Measurements from ENCODE around the gene GABBR2.

GABBR2 gene

GRCh38 chr9:98491828-98492227, 216.9 kb downstream of the GABBR2 start:
- Histone ChIP-seq H3K9me3 (ENCODE audit: insufficient read depth, low read depth, low read length) (0 out of 2 replicates have a peak, but pooled peaks cover 4% of the 10 kb centered on the region), H3K4me3 (ENCODE audit: low read length) (no peak overlapping the region), H3K9ac (ENCODE audit: low read depth, low read length) (no peak overlapping the region), H3K4me1 (ENCODE audit: insufficient read depth, low read length) (peaks cover 25% of the 10 kb centered on the region; the same call in 1 of the 2 replicates), H3K36me3 (ENCODE audit: insufficient read depth, low read length) (no peaks in the 10 kb centered on the region), H3K27me3 (ENCODE audit: insufficient read depth, low read length) (no peaks in the 10 kb centered on the region), H3K27ac (ENCODE audit: low read depth, low read length) (no peak overlapping the region)
- WGBS = 47% methylated on average over 3 of the region's 3 CpGs

- no peak overlapping the region for H3K4me3 ChIP-seq (ENCODE audit: low read length)
- H3K36me3 ChIP-seq (ENCODE audit: insufficient read depth, low read length) = no peaks in the 10 kb centered on the region
- H3K9ac ChIP-seq (ENCODE audit: low read depth, low read length) = no peak overlapping the region
- no peak overlapping the region for H3K27ac ChIP-seq (ENCODE audit: low read depth, low read length)
- peaks cover 25% of the 10 kb centered on the region; the same call in 1 of the 2 replicates for H3K4me1 ChIP-seq (ENCODE audit: insufficient read depth, low read length)
- WGBS = 85% methylated on average over 3 of the region's 3 CpGs
- H3K9me3 ChIP-seq (ENCODE audit: insufficient read depth, low read depth, low read length) = 0 out of 2 replicates have a peak, but pooled peaks cover 4% of the 10 kb centered on the region
- H3K27me3 ChIP-seq (ENCODE audit: insufficient read depth, low read length) = no peaks in the 10 kb centered on the region
Measured at GRCh38 chr9:98491231-98491651, 217.5 kb downstream of the GABBR2 start.

- H3K9ac ChIP-seq (ENCODE audit: low read depth, low read length) = no peak overlapping the region
- no peaks in the 10 kb centered on the region for H3K27me3 ChIP-seq (ENCODE audit: insufficient read depth, low read length)
- H3K4me3 ChIP-seq (ENCODE audit: low read length) = no peak overlapping the region
- peaks cover 25% of the 10 kb centered on the region; the same call in 1 of the 2 replicates for H3K4me1 ChIP-seq (ENCODE audit: insufficient read depth, low read length)
- H3K36me3 ChIP-seq (ENCODE audit: insufficient read depth, low read length) = no peaks in the 10 kb centered on the region
- H3K27ac ChIP-seq (ENCODE audit: low read depth, low read length) = no peak overlapping the region; the same call in 1 of the 2 replicates
- H3K9me3 ChIP-seq (ENCODE audit: insufficient read depth, low read depth, low read length) = 0 out of 2 replicates have a peak, but pooled peaks cover 4% of the 10 kb centered on the region
- WGBS = 65% methylated on average over 6 of the region's 8 CpGs
Measured at GRCh38 chr9:98488571-98489312, 220.0 kb downstream of the GABBR2 start.

- 56% methylated on average over 4 of the region's 4 CpGs for WGBS
- H3K36me3 ChIP-seq (ENCODE audit: insufficient read depth, low read length) = no peaks in the 10 kb centered on the region
- H3K27me3 ChIP-seq (ENCODE audit: insufficient read depth, low read length) = no peaks in the 10 kb centered on the region
- H3K4me3 ChIP-seq (ENCODE audit: low read length) = no peak overlapping the region
- H3K9ac ChIP-seq (ENCODE audit: low read depth, low read length) = no peak overlapping the region
- H3K4me1 ChIP-seq (ENCODE audit: insufficient read depth, low read length) = peaks cover 15% of the 10 kb centered on the region; the same call in 1 of the 2 replicates
- no peak overlapping the region for H3K27ac ChIP-seq (ENCODE audit: low read depth, low read length)
- no peaks in the 10 kb centered on the region for H3K9me3 ChIP-seq (ENCODE audit: insufficient read depth, low read depth, low read length)
Measured at GRCh38 chr9:98485706-98486105, 223.0 kb downstream of the GABBR2 start.

- Histone ChIP-seq H3K36me3 (ENCODE audit: insufficient read depth, low read length) (no peaks in the 10 kb centered on the region), H3K9ac (ENCODE audit: low read depth, low read length) (no peak overlapping the region), H3K4me3 (ENCODE audit: low read length) (no peak overlapping the region), H3K4me1 (ENCODE audit: insufficient read depth, low read length) (peaks cover 11% of the 10 kb centered on the region; the same call in 1 of the 2 replicates), H3K27ac (ENCODE audit: low read depth, low read length) (no peak overlapping the region), H3K27me3 (ENCODE audit: insufficient read depth, low read length) (no peaks in the 10 kb centered on the region), H3K9me3 (ENCODE audit: insufficient read depth, low read depth, low read length) (no peaks in the 10 kb centered on the region)
- WGBS = 84% methylated on average over 5 of the region's 5 CpGs
Measured at GRCh38 chr9:98484162-98484561, 224.6 kb downstream of the GABBR2 start.

GRCh38 chr9:98482226-98482625, 226.5 kb downstream of the GABBR2 start:
- Histone ChIP-seq H3K4me1 (ENCODE audit: insufficient read depth, low read length) (no peaks in the 10 kb centered on the region), H3K9ac (ENCODE audit: low read depth, low read length) (no peak overlapping the region), H3K27ac (ENCODE audit: low read depth, low read length) (no peak overlapping the region), H3K4me3 (ENCODE audit: low read length) (no peak overlapping the region), H3K36me3 (ENCODE audit: insufficient read depth, low read length) (no peaks in the 10 kb centered on the region), H3K27me3 (ENCODE audit: insufficient read depth, low read length) (no peaks in the 10 kb centered on the region), H3K9me3 (ENCODE audit: insufficient read depth, low read depth, low read length) (no peaks in the 10 kb centered on the region)
- WGBS = 89% methylated on average over 5 of the region's 5 CpGs

GRCh38 chr9:98481676-98482075, 227.1 kb downstream of the GABBR2 start:
- no peaks in the 10 kb centered on the region for H3K36me3 ChIP-seq (ENCODE audit: insufficient read depth, low read length)
- no peaks in the 10 kb centered on the region for H3K9me3 ChIP-seq (ENCODE audit: insufficient read depth, low read depth, low read length)
- 78% methylated on average over 5 of the region's 5 CpGs for WGBS
- no peaks in the 10 kb centered on the region for H3K27me3 ChIP-seq (ENCODE audit: insufficient read depth, low read length)
- H3K9ac ChIP-seq (ENCODE audit: low read depth, low read length) = no peak overlapping the region
- no peak overlapping the region for H3K27ac ChIP-seq (ENCODE audit: low read depth, low read length)
- H3K4me1 ChIP-seq (ENCODE audit: insufficient read depth, low read length) = no peaks in the 10 kb centered on the region
- no peak overlapping the region for H3K4me3 ChIP-seq (ENCODE audit: low read length)

GRCh38 chr9:98479967-98480847, 228.5 kb downstream of the GABBR2 start:
- Histone ChIP-seq H3K4me1 (ENCODE audit: insufficient read depth, low read length) (no peaks in the 10 kb centered on the region), H3K36me3 (ENCODE audit: insufficient read depth, low read length) (no peaks in the 10 kb centered on the region), H3K9ac (ENCODE audit: low read depth, low read length) (no peak overlapping the region), H3K9me3 (ENCODE audit: insufficient read depth, low read depth, low read length) (no peaks in the 10 kb centered on the region), H3K27ac (ENCODE audit: low read depth, low read length) (no peak overlapping the region), H3K4me3 (ENCODE audit: low read length) (no peak overlapping the region), H3K27me3 (ENCODE audit: insufficient read depth, low read length) (no peaks in the 10 kb centered on the region)
- whole genome bisulfite sequencing = 96% methylated on average over 5 of the region's 5 CpGs

GRCh38 chr9:98479449-98479848, 229.3 kb downstream of the GABBR2 start:
- Histone ChIP-seq H3K27ac (ENCODE audit: low read depth, low read length) (no peak overlapping the region), H3K9me3 (ENCODE audit: insufficient read depth, low read depth, low read length) (no peaks in the 10 kb centered on the region), H3K36me3 (ENCODE audit: insufficient read depth, low read length) (no peaks in the 10 kb centered on the region), H3K27me3 (ENCODE audit: insufficient read depth, low read length) (no peaks in the 10 kb centered on the region), H3K4me1 (ENCODE audit: insufficient read depth, low read length) (no peaks in the 10 kb centered on the region), H3K4me3 (ENCODE audit: low read length) (no peak overlapping the region), H3K9ac (ENCODE audit: low read depth, low read length) (no peak overlapping the region)
- WGBS = 92% methylated on average over 8 of the region's 8 CpGs

- H3K27ac ChIP-seq (ENCODE audit: low read depth, low read length) = no peak overlapping the region
- H3K4me3 ChIP-seq (ENCODE audit: low read length) = no peak overlapping the region
- H3K27me3 ChIP-seq (ENCODE audit: insufficient read depth, low read length) = no peaks in the 10 kb centered on the region
- H3K9ac ChIP-seq (ENCODE audit: low read depth, low read length) = no peak overlapping the region
- no peaks in the 10 kb centered on the region for H3K4me1 ChIP-seq (ENCODE audit: insufficient read depth, low read length)
- no peaks in the 10 kb centered on the region for H3K36me3 ChIP-seq (ENCODE audit: insufficient read depth, low read length)
- no peaks in the 10 kb centered on the region for H3K9me3 ChIP-seq (ENCODE audit: insufficient read depth, low read depth, low read length)
- 91% methylated on average over 5 of the region's 5 CpGs for WGBS
Measured at GRCh38 chr9:98477884-98478283, 230.9 kb downstream of the GABBR2 start.

- Histone ChIP-seq H3K4me3 (ENCODE audit: low read length) (no peak overlapping the region), H3K36me3 (ENCODE audit: insufficient read depth, low read length) (no peaks in the 10 kb centered on the region), H3K9ac (ENCODE audit: low read depth, low read length) (no peak overlapping the region), H3K9me3 (ENCODE audit: insufficient read depth, low read depth, low read length) (no peaks in the 10 kb centered on the region), H3K27ac (ENCODE audit: low read depth, low read length) (no peak overlapping the region), H3K4me1 (ENCODE audit: insufficient read depth, low read length) (no peaks in the 10 kb centered on the region), H3K27me3 (ENCODE audit: insufficient read depth, low read length) (no peaks in the 10 kb centered on the region)
- 70% methylated on average over 2 of the region's 2 CpGs for WGBS
Measured at GRCh38 chr9:98472216-98472615, 236.5 kb downstream of the GABBR2 start.

Measured in HUES64 (cell line).